DND-41 (cell line): ENCODE data around the gene EIPR1.

Experiments
- CTCF ChIP-seq: IDR thresholded peaks from 2 replicates; pipeline ENCODE4 v1.5.1; 2012; ENCODE audit warnings: borderline replicate concordance, low read length, moderate library complexity, mild to moderate bottlenecking; ENCODE audit not compliant: poor library complexity, severe bottlenecking; ENCODE audit errors: extremely low read depth
- EZH2 ChIP-seq: IDR thresholded peaks from 3 replicates; pipeline ENCODE4 v1.6.1; 2012; ENCODE audit warnings: borderline replicate concordance, low read depth, mild to moderate bottlenecking, moderate library complexity, low read length, inconsistent platforms; ENCODE audit not compliant: severe bottlenecking

- TF ChIP-seq CTCF (no peak), EZH2 (no peak)
These were observed 182.8 kb downstream of the EIPR1 start for GRCh38 chr2:3194828-3195227.
